Prostate gland (tissue), 2 donors: ENCODE measurements around the gene CYYR1.

Experiments
- POLR2AphosphoS5 ChIP-seq: sonication (generic); formaldehyde crosslinking; IDR thresholded peaks from one replicate; pipeline ENCODE4 v1.6.1; 2017; ENCODE audit warnings: antibody characterized with exemption
- TF ChIP-seq, protein P1 (sequence below), 4 experiments: fragments of 200-600 bp in 2 of 4; fragments of 450-650 bp in 2 of 4; sonication (generic) in 2 of 4; IDR thresholded peaks; 1 replicate in 3 of 4; 2 replicates in 1 of 4; pipeline ENCODE4 v1.5.1; 2016 to 2019; ENCODE audit warnings: antibody characterized with exemption in 4 of 4, mild to moderate bottlenecking in 2 of 4, moderate library complexity in 2 of 4

DNA sequence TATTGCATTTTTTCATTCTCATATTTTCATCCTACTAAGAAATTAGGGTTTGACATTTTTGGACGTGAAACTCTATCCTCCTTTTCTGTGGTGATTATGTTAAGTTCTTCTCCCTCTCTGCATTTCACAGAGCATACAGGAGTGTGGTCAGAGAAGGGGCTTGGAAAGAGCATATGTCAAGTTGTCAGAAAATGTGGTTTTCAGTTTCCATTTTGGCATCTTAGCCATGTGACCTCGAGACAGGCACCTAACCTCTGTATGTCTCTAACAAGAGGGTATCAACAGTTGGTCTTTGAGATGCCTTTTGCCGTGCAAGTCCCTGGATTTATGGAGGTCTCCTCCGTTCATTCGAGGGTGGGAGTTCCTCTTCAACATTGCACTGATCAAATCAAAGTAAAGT lies 140.7 kb downstream of the CYYR1 start:
- TF ChIP-seq POLR2AphosphoS5, result no peak
- TF ChIP-seq, protein P1, sequence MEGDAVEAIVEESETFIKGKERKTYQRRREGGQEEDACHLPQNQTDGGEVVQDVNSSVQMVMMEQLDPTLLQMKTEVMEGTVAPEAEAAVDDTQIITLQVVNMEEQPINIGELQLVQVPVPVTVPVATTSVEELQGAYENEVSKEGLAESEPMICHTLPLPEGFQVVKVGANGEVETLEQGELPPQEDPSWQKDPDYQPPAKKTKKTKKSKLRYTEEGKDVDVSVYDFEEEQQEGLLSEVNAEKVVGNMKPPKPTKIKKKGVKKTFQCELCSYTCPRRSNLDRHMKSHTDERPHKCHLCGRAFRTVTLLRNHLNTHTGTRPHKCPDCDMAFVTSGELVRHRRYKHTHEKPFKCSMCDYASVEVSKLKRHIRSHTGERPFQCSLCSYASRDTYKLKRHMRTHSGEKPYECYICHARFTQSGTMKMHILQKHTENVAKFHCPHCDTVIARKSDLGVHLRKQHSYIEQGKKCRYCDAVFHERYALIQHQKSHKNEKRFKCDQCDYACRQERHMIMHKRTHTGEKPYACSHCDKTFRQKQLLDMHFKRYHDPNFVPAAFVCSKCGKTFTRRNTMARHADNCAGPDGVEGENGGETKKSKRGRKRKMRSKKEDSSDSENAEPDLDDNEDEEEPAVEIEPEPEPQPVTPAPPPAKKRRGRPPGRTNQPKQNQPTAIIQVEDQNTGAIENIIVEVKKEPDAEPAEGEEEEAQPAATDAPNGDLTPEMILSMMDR (IDR thresholded peaks at IDR 0.05), result no peak
